ENCODE data around the gene CHRNA10.

The CHRNA10 gene

DNA sequence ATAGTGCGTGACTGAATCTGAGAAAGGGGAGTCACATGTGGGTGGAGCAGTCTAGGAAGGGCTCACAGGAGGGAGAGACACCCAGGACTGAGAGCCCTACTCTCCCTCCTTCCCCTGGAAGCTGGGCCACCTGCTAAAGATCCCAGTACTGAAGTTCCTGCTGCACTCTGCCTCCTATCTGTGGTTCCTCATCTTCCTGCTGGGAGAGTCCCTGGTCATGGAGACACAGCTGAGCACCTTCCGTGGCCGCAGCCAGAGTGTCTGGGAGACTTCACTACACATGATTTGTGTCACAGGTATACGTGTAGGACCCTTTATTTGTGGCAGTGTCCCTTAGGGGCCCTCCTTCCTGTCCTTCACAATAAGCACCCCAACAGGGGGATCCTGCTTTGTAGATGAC, 48.7 kb downstream of the CHRNA10 start:
- H3K4me1 ChIP-seq (ENCODE audit: insufficient read depth, low read length, poor library complexity, severe bottlenecking) = no peaks in the 10 kb centered on the region
- no peaks in the 10 kb centered on the region for H3K79me2 ChIP-seq (ENCODE audit: insufficient read depth, low read length)
- H3K9me3 ChIP-seq (ENCODE audit: insufficient read depth, low read depth, low read length) = no peaks in the 10 kb centered on the region
- no peak for TF ChIP-seq EZH2phosphoT487 (IDR thresholded peaks at IDR 0.05; ENCODE audit: borderline replicate concordance)
- TF ChIP-seq, protein P1, sequence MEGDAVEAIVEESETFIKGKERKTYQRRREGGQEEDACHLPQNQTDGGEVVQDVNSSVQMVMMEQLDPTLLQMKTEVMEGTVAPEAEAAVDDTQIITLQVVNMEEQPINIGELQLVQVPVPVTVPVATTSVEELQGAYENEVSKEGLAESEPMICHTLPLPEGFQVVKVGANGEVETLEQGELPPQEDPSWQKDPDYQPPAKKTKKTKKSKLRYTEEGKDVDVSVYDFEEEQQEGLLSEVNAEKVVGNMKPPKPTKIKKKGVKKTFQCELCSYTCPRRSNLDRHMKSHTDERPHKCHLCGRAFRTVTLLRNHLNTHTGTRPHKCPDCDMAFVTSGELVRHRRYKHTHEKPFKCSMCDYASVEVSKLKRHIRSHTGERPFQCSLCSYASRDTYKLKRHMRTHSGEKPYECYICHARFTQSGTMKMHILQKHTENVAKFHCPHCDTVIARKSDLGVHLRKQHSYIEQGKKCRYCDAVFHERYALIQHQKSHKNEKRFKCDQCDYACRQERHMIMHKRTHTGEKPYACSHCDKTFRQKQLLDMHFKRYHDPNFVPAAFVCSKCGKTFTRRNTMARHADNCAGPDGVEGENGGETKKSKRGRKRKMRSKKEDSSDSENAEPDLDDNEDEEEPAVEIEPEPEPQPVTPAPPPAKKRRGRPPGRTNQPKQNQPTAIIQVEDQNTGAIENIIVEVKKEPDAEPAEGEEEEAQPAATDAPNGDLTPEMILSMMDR (conservative IDR thresholded peaks at IDR 0.05; ENCODE audit: low read length) = no peak
- no peak overlapping the region for H3K4me3 ChIP-seq (ENCODE audit: low read length, poor library complexity, severe bottlenecking)
- H3K9ac ChIP-seq (ENCODE audit: low read depth, low read length, poor library complexity, severe bottlenecking) = no peak overlapping the region
- H4K20me1 ChIP-seq (ENCODE audit: insufficient read depth, low read length, poor library complexity, severe bottlenecking) = no peaks in the 10 kb centered on the region
- no peak overlapping the region for H2AFZ ChIP-seq (ENCODE audit: low read length)
- H3F3A ChIP-seq (ENCODE audit: low read depth) = no peaks in the 10 kb centered on the region
- H3K27me3 ChIP-seq (ENCODE audit: insufficient read depth, low read length, poor library complexity, severe bottlenecking) = no peaks in the 10 kb centered on the region
- no peaks in the 10 kb centered on the region for H3K9me2 ChIP-seq (replicated peaks; ENCODE audit: low read depth, low read length)
- H3K4me2 ChIP-seq (ENCODE audit: low read depth, low read length, poor library complexity, severe bottlenecking) = no peak overlapping the region
- H3K36me3 ChIP-seq (ENCODE audit: insufficient read depth, low read length) = no peaks in the 10 kb centered on the region

DNA sequence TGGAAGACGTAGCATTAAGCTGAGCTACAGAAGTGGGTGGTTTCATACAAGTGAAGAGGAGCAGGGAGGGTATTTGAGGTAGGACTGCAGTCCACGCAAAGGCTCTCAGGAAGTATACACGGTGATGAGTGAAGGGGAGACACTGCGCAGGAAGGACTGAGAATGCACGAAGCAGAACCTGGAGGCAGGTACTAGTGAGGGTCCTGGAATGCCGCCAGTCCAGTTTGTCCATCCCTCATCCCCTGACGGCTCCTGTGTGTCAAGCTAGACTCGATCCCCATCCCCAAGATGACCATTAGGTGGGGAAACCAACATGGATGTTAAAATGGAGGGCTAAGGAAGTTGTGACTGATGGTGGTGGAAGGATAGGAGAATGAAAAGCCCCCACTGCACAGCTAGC, 53.2 kb downstream of the CHRNA10 start:
- Histone ChIP-seq H3K9me3 (ENCODE audit: insufficient read depth, low read depth, low read length) (no peaks in the 10 kb centered on the region), H3K9ac (ENCODE audit: low read depth, low read length, poor library complexity, severe bottlenecking) (no peak overlapping the region), H3F3A (ENCODE audit: low read depth) (no peaks in the 10 kb centered on the region), H3K4me2 (ENCODE audit: low read depth, low read length, poor library complexity, severe bottlenecking) (no peak overlapping the region), H3K36me3 (ENCODE audit: insufficient read depth, low read length) (no peaks in the 10 kb centered on the region), H3K27me3 (ENCODE audit: insufficient read depth, low read length, poor library complexity, severe bottlenecking) (no peaks in the 10 kb centered on the region), H3K79me2 (ENCODE audit: insufficient read depth, low read length) (no peaks in the 10 kb centered on the region), H4K20me1 (ENCODE audit: insufficient read depth, low read length, poor library complexity, severe bottlenecking) (no peaks in the 10 kb centered on the region), H3K4me3 (ENCODE audit: low read length, poor library complexity, severe bottlenecking) (no peak overlapping the region), H3K9me2 (replicated peaks; ENCODE audit: low read depth, low read length) (no peaks in the 10 kb centered on the region), H2AFZ (ENCODE audit: low read length) (no peak overlapping the region), H3K4me1 (ENCODE audit: insufficient read depth, low read length, poor library complexity, severe bottlenecking) (no peaks in the 10 kb centered on the region)
- TF ChIP-seq, protein P1 (conservative IDR thresholded peaks at IDR 0.05; ENCODE audit: low read length) = no peak
- TF ChIP-seq EZH2phosphoT487 (IDR thresholded peaks at IDR 0.05; ENCODE audit: borderline replicate concordance) = no peak

DNA sequence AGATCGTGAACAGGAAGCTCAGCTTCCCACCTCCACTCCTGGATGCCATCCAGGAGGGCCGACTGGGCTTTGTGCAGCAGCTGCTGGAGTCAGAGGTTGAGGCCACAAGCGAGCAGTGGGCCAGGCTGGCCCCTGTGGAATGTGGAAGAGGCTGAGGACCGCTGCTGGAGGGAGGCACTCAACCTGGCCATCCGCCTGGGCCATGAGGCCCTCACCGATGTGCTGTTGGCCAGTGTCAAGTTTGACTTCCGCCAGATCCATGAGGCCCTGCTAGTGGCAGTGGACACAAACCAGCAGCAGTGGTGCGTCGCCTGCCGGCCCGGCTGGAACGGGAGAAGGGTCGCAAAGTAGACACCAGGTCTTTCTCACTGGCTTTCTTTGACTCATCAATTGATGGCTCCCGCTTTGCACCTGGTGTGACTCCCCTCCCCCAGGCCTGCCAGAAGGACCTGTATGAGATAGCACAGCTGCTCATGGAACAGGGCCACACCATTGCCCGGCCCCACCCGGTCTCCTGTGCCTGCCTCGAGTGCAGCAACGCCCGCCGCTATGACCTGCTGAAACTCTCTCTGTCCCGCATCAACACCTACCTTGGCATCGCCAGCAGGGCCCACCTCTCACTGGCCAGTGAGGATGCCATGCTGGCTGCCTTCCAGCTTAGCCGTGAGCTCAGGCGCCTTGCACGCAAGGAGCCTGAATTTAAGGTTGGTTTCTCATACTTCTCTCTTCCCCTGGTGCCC, 54.3 kb downstream of the CHRNA10 start:
- Histone ChIP-seq H3K9ac (ENCODE audit: low read depth, low read length, poor library complexity, severe bottlenecking) (no peak overlapping the region), H3K4me3 (ENCODE audit: low read length, poor library complexity, severe bottlenecking) (no peak overlapping the region), H4K20me1 (ENCODE audit: insufficient read depth, low read length, poor library complexity, severe bottlenecking) (no peaks in the 10 kb centered on the region), H3K79me2 (ENCODE audit: insufficient read depth, low read length) (no peaks in the 10 kb centered on the region), H3F3A (ENCODE audit: low read depth) (no peaks in the 10 kb centered on the region), H3K36me3 (ENCODE audit: insufficient read depth, low read length) (no peaks in the 10 kb centered on the region), H3K9me3 (ENCODE audit: insufficient read depth, low read depth, low read length) (no peaks in the 10 kb centered on the region; the same call in 1 of the 2 replicates), H2AFZ (ENCODE audit: low read length) (no peak overlapping the region), H3K9me2 (replicated peaks; ENCODE audit: low read depth, low read length) (no peaks in the 10 kb centered on the region), H3K4me2 (ENCODE audit: low read depth, low read length, poor library complexity, severe bottlenecking) (no peak overlapping the region), H3K27me3 (ENCODE audit: insufficient read depth, low read length, poor library complexity, severe bottlenecking) (no peaks in the 10 kb centered on the region), H3K4me1 (ENCODE audit: insufficient read depth, low read length, poor library complexity, severe bottlenecking) (no peaks in the 10 kb centered on the region)
- TF ChIP-seq, protein P1 (conservative IDR thresholded peaks at IDR 0.05; ENCODE audit: low read length) = no peak
- TF ChIP-seq EZH2phosphoT487 (IDR thresholded peaks at IDR 0.05; ENCODE audit: borderline replicate concordance) = no peak
